ENCODE measurements around the gene SAMD11.
"Not testable (repeated sequence)": the region's sequence is repeated elsewhere in the genome, so short reads cannot be mapped to it uniquely, and the experiment has no call there.

SAMD11 gene, protein sequence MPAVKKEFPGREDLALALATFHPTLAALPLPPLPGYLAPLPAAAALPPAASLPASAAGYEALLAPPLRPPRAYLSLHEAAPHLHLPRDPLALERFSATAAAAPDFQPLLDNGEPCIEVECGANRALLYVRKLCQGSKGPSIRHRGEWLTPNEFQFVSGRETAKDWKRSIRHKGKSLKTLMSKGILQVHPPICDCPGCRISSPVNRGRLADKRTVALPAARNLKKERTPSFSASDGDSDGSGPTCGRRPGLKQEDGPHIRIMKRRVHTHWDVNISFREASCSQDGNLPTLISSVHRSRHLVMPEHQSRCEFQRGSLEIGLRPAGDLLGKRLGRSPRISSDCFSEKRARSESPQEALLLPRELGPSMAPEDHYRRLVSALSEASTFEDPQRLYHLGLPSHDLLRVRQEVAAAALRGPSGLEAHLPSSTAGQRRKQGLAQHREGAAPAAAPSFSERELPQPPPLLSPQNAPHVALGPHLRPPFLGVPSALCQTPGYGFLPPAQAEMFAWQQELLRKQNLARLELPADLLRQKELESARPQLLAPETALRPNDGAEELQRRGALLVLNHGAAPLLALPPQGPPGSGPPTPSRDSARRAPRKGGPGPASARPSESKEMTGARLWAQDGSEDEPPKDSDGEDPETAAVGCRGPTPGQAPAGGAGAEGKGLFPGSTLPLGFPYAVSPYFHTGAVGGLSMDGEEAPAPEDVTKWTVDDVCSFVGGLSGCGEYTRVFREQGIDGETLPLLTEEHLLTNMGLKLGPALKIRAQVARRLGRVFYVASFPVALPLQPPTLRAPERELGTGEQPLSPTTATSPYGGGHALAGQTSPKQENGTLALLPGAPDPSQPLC

DNA sequence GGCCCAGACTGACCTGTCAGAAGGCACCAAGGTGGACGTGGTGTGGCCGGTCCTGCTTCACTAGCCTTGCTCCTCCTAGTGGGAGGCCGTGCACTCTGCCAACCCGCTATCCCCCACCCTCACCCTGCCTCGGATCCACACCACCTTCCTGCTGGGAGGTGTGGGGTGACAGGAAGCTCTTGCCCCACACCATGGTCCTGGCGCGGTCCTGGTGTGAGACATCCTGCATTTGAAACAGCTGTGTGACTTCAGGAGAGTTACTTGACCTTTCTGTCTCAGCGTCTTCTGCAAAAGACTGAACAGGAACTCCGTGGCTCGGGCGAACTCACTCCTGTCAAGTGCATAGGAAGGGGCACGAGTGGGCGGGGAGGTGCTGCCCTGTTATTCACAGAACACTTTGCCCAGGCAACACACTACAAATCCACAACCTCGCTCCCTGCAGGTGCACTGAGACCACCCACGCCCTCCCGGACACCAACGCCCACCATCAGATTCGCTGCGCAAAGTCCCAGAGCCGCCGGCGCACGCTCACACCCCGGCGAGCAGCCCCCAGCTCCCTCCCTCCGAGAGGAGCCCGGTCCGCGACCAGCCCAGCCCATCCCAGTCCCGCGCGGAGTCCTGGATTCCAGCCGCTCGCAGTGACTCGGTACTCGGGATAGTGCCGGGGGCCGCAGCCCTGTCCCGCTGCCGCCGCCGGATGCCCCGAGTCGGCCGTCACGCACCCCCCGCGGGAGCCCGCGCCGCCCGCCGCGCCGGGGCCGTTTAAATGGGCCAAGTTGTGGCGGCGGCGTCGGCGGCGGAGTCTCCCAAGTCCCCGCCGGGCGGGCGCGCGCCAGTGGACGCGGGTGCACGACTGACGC lies at the start of gene SAMD11:
Gene SAMD11 (plus strand): TSS at position 793 of the 860 bp plus-strand sequence. CDS start 509 bp downstream, outside the sequence.
- no peak for DNase-seq

DNA sequence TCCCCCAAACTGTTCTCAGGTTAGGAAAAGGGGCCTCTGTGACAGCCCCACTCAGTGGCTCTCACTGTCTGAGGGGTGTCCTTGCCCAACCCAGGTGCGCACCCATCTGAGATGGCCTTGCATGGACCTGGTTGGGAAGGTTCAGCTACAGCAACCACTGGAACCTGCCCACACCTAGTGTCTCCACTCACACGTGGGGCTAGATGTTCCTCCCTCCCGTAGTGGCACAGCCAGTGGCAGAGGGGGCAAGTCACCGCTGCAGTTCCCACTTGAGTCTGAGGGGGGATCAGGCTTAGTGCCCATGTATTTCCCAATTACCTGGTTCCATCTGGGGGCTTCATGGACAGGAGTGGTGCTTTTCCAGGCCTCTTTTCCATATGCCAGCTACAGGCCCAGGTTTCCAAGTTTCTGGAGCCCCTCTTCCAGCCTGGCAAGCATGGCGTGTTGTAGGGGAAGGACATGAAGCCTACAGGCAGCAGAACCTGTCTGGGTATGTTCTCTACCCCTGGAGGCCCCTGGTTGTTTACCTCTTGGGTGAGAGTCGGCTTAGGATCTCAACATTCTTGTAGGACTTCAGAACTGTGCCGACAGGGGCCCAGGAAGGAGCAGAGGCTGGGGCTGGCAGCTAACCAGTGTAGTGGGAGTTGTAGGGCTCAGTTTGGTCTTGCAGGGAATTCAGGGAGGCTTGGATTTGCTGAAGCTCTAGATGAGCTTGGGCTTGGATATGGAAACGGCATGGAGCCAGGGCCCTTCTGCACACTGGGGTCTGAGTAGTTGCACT lies 47.1 kb upstream of the SAMD11 start:
- DNase-seq, result not testable (repeated sequence)

DNA sequence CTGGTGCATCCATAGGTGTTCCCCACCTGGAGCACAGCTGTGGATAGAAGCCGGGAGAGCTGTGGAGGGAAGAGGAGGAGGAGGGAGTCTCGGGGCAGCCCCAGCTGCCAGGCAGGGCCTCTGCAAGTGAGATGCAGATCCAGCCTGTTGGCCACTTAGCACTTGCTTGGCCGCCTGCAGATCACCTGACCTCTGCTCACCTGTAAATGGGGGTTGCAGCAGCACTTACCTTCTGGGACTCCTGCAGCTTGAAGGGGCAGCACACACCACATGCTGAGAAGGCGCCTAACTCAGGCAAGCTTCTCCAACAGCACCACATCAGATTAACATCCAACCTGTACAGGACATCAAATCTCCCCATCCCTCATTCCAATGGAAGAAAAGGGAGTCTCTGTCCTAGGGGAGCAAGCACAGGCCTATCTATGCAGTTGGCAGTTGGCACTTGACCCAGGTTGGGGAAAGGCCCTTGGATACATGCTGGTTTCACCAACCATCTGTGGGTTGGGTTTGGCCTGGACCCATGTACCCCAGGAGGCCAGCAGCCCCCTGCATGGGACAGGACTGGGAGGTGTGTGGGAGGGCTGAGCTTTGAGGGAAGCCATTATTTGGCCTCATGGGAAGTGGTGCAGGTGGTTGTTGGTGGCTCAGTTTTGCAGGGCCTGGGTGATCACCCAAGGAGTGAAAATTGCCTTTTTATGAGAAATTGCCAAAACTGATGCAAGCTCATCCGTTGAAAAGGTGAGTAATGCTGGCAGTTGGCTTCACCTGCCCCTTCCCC lies 46.3 kb upstream of the SAMD11 start:
- DNase-seq, result not testable (repeated sequence)

DNA sequence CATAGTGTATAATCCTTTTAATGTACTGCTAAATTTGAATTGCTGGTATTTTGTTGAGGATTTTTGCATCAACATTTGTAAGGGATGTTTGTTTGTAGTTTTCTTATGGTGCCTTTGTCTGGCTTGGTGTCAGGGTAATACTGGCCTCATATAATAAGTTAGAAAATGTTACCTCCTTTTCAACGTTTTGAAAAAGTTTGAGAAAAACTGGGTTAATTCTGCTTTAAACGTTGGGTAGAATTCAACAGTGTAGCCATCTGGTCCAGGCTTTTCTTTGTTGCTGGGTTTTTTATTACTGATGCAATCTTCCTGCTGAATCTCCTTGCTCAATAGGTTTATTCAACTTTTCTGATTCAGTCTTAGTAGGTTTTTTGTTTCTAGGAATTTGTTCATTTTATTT lies 43.2 kb upstream of the SAMD11 start:
- not testable (repeated sequence) for DNase-seq

DNA sequence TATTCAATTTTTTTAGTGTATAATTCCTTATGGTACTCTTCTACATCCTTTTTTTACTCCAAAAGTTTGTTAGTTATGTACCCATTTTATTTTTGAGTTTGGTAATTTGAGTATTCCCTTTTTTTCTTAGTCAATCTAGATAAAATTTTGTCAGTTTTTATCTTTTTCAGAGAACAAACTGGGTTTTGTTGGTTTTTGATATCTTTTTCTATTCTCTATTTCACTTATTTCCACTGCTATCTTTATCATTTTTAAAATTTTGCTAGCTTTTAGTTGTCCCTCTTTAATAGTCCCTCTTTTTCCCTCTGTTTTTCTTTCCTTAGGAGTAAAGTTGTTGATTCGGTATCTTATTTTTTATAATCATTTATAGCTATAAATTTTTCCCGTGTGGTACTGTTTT lies 42.8 kb upstream of the SAMD11 start:
- not testable (repeated sequence) for DNase-seq

DNA sequence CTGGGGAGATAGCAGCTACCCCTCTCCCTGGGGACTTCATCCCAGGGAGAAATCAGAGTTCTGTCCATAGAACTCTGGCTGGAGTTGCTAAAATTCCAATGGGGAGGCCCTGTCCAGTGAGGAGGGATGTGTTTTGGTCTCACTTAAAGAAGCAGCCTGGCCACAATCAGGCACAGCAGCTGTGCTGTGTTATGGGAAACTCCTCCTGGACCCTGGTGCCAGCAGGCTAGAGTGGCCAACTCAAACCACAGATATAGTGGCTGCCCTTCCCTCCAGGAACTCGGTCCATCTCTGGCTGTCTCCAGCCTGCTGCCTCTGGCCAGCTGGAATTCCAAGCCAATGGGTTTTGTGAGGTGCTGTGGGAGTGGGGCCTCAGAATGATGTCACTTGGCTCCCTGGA lies 37.4 kb upstream of the SAMD11 start:
- no peak for DNase-seq

DNA sequence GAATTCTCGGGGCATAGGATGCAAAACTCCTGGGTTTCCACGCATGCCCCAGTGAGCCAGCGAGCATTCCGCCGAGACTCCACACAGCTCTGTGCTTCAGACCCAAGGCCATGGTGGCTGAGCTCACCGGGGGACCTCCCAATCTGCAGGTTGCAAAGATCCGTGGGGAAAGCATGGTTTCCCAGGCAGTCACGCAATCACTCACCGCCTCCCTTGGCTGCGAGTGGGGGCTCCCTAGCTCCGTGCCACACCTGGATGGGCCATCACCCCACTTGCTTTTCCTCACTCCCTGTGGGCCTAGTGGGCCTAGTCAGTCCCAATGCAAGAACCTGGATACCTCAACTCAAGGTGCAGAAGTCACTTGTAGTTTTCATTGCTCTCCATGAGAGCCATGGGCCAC lies 37.0 kb upstream of the SAMD11 start:
- DNase-seq, result no peak

DNA sequence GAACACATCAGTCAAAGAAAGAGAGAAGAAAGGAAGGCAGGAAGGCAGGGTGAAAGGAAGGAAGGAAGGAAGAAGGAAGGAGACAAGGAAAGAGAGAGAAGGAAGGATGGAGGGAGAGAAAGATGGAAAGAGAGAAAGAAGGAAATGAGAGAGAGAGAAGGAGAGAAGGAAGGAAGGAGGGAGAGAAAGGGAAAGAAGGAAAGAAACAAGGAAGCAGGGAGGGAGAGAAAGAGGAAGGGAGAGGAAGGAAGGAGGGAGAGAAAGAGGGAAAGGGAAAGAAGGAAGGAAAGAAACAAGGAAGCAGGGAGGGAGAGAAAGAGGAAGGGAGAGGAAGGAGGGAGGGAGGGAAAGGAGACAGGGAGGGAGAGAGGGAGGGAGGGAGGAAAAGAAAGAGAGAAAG lies 35.4 kb upstream of the SAMD11 start:
- DNase-seq, result no peak

DNA sequence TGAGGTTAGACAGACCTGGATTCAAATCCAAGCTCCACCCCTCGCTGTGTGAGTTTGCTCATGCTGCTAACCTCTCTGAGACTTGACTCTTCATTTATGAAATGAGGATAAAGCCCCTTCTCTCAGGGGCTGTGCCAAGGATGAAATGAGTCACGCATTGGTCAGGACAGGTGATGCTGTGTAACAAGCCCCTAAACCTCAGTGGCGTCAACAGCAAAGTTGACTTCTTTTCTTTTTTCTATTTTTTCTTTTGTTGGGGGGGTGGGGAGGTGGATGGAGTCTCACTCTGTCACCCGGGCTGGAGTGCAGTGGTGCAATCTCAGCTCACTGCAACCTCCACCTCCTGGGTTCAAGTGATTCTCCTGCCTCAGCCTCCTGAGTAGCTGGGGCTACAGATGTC lies 33.9 kb upstream of the SAMD11 start:
- DNase-seq, result not testable (repeated sequence)

DNA sequence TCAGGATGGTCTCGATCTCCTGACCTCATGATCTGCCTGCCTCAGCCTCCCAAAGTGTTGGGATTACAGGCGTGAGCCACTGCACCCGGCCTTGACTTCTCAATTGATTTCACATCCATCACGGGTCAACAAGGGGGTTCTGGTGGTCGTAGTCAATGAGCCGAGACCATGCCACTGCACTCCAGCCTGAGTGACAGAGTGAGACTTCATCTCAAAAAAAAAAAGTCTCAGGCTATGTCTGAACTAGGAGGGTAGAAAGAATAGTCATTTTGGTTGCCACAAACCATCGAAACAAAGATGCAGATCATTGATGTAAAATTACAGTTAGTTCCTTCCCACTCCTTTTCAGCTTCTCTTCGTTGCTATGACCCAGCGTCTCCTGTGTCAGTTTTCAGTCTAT lies 33.5 kb upstream of the SAMD11 start:
- DNase-seq, result not testable (repeated sequence)

DNA sequence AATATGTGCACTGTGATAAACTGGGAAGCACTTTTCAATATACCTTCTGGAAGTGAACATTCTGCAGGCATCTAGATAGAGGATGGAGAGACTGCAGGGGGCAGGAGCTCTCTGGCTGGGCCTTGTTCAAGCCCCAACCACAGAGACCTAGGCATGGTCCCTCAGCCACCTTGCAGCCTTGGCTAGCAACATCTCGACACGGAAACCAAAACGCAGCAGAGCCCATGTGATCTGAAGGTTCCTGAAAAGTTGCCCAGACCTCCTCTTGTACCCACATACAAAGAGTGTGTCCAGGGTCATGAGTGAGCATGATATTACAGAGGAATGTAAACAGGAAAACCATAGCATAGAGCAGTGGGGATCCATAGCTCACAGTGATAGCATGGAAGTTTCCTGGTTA lies 33.1 kb upstream of the SAMD11 start:
- DNase-seq, result no peak

DNA sequence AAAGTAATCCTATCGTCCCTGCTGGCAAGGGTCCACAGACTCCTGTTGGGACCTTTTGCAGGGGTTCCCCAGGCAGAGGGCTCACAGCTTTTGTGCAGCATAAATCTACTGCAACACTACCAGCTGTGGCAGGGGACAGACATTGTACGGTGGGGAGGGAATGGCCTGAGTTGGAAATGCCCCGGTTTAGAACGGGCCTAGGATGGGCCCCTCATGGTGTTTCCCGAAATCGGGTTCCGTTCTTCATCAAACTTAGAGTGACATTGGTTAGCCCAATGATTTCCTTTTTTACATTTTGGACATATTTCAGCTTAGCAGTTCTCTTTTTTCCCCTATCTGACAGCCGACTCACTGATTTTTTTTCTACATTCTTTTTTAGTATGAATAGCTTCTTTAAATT lies 26.5 kb upstream of the SAMD11 start:
- no peak for DNase-seq

DNA sequence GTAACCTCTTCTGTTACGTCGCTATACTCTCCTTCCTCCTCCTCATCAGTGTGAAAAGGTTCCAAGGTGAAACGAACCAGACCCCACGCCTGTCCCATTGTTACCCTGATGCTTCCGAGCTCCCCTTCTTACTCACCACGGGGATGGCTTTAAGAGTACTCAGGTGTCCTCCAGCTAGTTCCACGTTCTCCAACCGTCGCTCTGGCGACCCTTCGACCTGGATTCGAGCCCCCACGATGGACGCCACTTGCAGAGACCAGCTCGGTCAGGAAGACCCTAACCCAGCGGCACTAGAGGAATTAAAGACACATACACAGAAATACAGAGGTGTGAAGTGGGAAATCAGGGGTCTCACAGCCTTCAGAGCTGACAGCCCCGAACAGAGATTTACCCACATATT lies 25.8 kb upstream of the SAMD11 start:
- DNase-seq, result not testable (repeated sequence)

DNA sequence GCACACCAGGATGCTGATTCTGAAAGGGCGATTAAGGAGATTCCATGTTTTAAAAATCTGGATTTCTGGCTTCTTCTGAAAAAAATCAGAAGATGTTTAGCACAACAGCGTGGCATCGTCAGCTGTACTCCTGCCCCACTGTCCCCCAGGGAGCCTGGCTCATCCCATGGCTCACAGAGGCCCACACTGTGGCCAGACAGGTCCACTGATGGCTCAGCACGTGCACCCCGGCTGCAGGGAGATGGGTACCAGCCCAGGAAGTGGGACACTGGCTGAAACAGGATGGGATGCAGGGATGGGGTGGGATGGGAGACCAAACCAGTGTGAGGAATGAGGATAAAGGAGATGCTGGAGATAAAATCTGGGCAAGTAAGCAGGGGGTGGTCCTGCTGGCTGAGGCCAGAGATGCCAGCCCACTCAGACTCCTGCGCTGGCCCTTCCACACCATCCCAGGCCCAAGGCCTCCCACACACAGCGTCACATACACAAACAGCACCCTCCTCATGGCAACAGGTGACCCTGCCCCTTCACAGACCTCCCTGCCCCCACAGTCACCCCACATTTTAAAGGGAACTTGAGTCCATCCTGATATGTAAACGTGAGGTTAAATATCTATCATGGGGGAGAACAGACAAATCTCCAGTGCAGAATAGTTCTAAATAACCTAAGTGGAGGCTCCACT lies 23.9 kb upstream of the SAMD11 start:
- no peak for DNase-seq

DNA sequence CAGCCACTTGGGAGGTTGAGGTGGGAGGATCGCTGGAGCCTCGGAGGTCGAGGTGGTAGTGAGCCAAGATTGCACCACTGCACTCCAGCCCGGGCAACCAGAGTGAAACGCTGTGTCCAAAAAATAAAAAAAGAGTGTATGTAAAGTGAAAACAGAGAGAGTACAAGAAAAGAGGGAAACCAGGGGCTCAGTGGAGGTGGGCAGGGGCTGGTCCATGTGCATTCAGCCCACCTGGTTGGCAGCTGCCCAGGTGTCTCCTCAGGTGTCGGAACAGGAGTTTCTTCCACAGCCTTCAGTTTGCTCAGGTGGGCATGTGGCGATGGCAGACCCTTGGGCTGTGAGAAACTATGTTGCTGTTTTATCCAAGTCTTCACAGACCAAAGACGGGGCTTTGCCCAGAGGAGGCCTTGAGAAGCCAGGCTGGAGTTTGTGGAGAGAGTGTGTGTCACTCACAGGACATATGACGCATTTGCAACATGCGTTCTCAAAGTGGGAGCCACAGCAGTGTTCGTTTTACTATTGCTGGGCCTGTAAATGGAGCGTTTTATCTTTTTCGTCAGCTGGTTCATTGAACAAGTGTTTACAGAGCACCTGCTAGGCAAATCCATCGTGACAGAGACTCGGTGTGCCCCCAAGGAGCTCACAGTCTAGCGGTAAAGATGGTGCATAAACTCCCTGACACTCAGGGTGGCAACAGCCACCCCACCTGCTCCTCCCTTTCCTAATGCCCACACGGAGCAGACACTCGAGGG lies 22.4 kb upstream of the SAMD11 start:
- DNase-seq, result no peak

DNA sequence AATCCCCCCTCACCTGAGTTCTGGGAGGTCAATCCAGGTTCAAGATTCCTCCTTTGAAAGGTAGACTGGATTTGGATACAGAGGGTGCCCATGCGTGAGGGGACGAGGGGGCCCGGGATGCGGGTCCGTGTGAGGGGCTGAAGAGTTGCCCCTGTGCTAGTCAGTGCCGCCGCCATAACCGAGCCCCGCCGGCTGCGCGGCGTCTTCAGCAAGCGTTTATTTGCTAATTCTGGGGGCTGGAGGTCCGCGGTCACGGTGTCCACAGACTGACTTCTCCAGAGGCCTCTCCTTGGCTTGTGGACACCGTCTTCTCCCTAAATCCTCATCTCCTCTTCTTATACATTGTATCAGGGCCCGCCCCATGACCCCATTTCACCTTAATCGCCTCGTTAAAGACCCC lies 20.9 kb upstream of the SAMD11 start:
- DNase-seq, result no peak

DNA sequence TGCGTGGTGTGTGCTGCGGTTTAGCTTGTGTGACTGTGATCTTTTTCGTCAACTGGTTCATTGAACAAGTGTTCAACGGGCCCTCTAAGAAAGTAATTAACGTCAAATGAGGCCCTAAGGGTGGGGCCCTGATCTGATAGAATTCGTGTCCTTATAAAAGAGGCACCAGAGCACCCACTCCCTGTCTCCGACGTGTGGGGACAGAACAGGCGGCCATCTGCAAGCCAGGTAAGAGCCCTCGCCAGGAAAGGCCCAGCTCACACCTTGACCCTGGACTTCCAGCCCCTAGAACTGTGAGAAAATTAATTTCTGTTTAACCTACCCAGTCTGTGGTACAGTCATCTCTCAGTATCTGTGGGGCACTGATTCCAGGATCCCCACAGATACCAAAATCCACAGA lies 20.4 kb upstream of the SAMD11 start:
- no peak for DNase-seq

DNA sequence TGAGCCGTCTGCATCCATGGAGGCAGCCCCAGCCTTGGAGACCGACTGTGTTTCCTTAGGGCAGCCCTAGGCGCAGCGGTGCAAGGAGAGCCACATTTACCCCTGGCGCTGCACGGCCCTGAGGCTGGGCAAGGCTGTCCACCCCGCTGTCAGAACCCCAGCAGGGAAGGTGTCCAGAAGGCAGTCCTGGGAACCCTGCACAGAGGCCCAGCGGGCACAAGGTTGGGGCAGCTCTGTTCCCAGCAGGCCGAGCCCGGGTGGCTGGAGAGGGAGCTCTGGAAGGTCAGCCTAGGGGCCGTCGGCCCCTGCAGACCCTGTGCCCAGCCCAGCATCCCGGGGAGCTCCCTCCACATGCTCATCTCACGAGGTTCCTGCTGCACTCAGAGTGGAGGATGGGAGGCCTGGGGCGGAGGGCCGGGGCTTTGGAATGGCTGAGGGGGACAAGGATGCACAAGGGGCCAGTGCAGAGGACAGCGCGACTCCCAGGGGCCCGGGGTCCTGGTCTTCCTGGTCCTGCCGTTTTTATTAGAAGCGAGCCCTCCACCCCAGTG lies 19.9 kb upstream of the SAMD11 start:
- no peak for DNase-seq

DNA sequence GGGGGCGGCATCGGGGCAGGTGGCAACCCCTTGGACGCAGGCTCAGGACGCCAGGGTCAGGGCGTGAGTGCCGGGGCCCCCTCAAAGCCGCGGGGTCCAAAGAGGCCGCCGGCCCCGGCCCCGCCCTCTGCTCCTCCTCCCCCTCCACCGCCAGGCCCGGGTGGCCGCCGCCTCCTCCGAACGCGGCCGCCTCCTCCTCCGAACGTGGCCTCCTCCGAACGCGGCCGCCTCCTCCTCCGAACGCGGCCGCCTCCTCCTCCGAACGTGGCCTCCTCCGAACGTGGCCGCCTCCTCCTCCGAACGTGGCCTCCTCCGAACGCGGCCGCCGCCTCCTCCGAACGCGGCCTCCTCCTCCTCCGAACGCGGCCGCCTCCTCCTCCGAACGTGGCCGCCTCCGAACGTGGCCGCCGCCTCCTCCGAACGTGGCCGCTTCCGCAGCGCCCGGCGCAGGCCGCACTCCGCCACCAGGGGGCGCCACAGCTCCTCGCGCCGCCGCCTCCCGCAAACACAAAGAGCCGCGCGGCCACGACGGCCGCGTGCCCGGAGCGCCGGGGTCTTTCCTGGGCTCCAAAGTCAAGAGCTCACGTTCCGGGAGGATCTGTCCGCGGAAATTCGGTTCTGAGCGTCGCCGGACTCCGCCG lies 19.3 kb upstream of the SAMD11 start:
- no peak for DNase-seq

Data from NCI-H1436 treated with DMSO at 0.1 percent for 48 hours (cell line).